HEK293 (cell line): ENCODE measurements around the gene RDH5.

Source experiments
- HOXC10 ChIP-seq: sonication (generic); formaldehyde crosslinking; IDR thresholded peaks from 2 replicates; pipeline ENCODE4 v1.8.1; 2023; ENCODE audit warnings: mild to moderate bottlenecking, missing genetic modification reagents
- ZNF202 ChIP-seq: fragments of 450-650 bp; formaldehyde crosslinking; IDR thresholded peaks from 2 replicates; pipeline ENCODE4 v1.5.1; 2016; ENCODE audit warnings: missing biosample characterization, missing genetic modification characterization, borderline replicate concordance
- ZNF292 ChIP-seq: fragments of 450-650 bp; formaldehyde crosslinking; IDR thresholded peaks from 2 replicates; pipeline ENCODE4 v1.5.1; 2016; ENCODE audit warnings: low read depth, missing biosample characterization, missing genetic modification characterization, borderline replicate concordance
- ZNF707 ChIP-seq: fragments of 450-650 bp; formaldehyde crosslinking; IDR thresholded peaks from 2 replicates; pipeline ENCODE4 v1.5.1; 2016; ENCODE audit warnings: missing biosample characterization, missing genetic modification characterization
- ZSCAN30 ChIP-seq: fragments of 450-650 bp; IDR thresholded peaks from 2 replicates; pipeline ENCODE4 v1.5.1; 2018; ENCODE audit warnings: missing biosample characterization, mild to moderate bottlenecking, missing genetic modification characterization, moderate library complexity
- TF ChIP-seq, protein P1 (sequence below): fragments of 450-650 bp; formaldehyde crosslinking; IDR thresholded peaks from 2 replicates; pipeline ENCODE4 v1.5.1; 2016; ENCODE audit warnings: missing biosample characterization, missing genetic modification characterization
- TF ChIP-seq, protein P2 (sequence below): fragments of 450-650 bp; formaldehyde crosslinking; IDR thresholded peaks from 2 replicates; pipeline ENCODE4 v1.5.1; 2016; ENCODE audit warnings: missing biosample characterization, missing genetic modification characterization, borderline replicate concordance
- TF ChIP-seq, protein P3 (sequence below): fragments of 450-650 bp; formaldehyde crosslinking; IDR thresholded peaks from 2 replicates; pipeline ENCODE4 v1.5.1; 2016; ENCODE audit warnings: missing biosample characterization, missing genetic modification characterization
- TF ChIP-seq, protein P4 (sequence below): fragments of 450-650 bp; formaldehyde crosslinking; IDR thresholded peaks from 2 replicates; pipeline ENCODE4 v1.5.1; 2016; ENCODE audit warnings: missing biosample characterization, missing genetic modification characterization, borderline replicate concordance
- TF ChIP-seq, protein P5 (sequence below): fragments of 450-650 bp; formaldehyde crosslinking; IDR thresholded peaks from 2 replicates; pipeline ENCODE4 v1.5.1; 2016; ENCODE audit warnings: missing biosample characterization, missing genetic modification characterization, low read depth

DNA sequence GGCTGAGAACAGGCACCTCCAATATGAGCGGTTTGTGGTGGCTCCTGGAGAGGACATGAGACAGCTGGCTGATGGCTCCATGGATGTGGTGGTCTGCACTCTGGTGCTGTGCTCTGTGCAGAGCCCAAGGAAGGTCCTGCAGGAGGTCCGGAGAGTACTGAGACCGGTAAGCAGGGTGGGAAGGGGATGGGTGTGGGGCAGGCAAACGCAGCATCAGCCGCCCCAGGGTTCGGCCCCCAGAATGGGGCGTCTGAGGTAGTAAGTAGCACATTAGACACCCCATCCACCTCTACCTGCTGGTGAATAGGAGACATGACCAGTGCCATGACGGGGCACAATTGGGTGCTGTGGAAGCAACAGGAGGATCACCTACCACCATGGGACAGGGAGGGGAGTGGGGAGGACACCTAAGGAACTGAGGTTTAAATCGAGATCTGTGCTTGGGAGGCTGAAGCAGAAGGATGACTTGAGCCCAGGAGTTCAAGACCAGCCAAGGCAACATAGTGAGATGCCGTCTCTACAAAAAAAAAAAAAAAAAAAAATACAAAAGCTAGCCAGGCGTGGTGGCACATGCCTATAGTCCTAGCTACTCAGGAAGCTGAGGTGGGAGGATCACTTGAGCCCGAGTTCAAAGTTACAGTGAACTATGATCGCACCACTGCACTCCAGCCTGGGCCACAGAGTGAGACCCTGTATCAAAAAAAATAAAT is 38.0 kb upstream of the RDH5 start:
- TF ChIP-seq, protein P1, sequence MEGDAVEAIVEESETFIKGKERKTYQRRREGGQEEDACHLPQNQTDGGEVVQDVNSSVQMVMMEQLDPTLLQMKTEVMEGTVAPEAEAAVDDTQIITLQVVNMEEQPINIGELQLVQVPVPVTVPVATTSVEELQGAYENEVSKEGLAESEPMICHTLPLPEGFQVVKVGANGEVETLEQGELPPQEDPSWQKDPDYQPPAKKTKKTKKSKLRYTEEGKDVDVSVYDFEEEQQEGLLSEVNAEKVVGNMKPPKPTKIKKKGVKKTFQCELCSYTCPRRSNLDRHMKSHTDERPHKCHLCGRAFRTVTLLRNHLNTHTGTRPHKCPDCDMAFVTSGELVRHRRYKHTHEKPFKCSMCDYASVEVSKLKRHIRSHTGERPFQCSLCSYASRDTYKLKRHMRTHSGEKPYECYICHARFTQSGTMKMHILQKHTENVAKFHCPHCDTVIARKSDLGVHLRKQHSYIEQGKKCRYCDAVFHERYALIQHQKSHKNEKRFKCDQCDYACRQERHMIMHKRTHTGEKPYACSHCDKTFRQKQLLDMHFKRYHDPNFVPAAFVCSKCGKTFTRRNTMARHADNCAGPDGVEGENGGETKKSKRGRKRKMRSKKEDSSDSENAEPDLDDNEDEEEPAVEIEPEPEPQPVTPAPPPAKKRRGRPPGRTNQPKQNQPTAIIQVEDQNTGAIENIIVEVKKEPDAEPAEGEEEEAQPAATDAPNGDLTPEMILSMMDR (tag by site-specific recombination), result no peak
- TF ChIP-seq, protein P2, sequence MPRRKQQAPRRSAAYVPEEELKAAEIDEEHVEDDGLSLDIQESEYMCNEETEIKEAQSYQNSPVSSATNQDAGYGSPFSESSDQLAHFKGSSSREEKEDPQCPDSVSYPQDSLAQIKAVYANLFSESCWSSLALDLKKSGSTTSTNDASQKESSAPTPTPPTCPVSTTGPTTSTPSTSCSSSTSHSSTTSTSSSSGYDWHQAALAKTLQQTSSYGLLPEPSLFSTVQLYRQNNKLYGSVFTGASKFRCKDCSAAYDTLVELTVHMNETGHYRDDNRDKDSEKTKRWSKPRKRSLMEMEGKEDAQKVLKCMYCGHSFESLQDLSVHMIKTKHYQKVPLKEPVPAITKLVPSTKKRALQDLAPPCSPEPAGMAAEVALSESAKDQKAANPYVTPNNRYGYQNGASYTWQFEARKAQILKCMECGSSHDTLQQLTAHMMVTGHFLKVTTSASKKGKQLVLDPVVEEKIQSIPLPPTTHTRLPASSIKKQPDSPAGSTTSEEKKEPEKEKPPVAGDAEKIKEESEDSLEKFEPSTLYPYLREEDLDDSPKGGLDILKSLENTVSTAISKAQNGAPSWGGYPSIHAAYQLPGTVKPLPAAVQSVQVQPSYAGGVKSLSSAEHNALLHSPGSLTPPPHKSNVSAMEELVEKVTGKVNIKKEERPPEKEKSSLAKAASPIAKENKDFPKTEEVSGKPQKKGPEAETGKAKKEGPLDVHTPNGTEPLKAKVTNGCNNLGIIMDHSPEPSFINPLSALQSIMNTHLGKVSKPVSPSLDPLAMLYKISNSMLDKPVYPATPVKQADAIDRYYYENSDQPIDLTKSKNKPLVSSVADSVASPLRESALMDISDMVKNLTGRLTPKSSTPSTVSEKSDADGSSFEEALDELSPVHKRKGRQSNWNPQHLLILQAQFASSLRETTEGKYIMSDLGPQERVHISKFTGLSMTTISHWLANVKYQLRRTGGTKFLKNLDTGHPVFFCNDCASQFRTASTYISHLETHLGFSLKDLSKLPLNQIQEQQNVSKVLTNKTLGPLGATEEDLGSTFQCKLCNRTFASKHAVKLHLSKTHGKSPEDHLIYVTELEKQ, result no peak
- TF ChIP-seq, protein P3, sequence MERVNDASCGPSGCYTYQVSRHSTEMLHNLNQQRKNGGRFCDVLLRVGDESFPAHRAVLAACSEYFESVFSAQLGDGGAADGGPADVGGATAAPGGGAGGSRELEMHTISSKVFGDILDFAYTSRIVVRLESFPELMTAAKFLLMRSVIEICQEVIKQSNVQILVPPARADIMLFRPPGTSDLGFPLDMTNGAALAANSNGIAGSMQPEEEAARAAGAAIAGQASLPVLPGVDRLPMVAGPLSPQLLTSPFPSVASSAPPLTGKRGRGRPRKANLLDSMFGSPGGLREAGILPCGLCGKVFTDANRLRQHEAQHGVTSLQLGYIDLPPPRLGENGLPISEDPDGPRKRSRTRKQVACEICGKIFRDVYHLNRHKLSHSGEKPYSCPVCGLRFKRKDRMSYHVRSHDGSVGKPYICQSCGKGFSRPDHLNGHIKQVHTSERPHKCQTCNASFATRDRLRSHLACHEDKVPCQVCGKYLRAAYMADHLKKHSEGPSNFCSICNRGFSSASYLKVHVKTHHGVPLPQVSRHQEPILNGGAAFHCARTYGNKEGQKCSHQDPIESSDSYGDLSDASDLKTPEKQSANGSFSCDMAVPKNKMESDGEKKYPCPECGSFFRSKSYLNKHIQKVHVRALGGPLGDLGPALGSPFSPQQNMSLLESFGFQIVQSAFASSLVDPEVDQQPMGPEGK (tag by site-specific recombination), result no peak
- TF ChIP-seq ZSCAN30 (tag by site-specific recombination), result no peak
- TF ChIP-seq ZNF707 (tag by site-specific recombination), result no peak
- TF ChIP-seq HOXC10, result no peak
- TF ChIP-seq, protein P4, sequence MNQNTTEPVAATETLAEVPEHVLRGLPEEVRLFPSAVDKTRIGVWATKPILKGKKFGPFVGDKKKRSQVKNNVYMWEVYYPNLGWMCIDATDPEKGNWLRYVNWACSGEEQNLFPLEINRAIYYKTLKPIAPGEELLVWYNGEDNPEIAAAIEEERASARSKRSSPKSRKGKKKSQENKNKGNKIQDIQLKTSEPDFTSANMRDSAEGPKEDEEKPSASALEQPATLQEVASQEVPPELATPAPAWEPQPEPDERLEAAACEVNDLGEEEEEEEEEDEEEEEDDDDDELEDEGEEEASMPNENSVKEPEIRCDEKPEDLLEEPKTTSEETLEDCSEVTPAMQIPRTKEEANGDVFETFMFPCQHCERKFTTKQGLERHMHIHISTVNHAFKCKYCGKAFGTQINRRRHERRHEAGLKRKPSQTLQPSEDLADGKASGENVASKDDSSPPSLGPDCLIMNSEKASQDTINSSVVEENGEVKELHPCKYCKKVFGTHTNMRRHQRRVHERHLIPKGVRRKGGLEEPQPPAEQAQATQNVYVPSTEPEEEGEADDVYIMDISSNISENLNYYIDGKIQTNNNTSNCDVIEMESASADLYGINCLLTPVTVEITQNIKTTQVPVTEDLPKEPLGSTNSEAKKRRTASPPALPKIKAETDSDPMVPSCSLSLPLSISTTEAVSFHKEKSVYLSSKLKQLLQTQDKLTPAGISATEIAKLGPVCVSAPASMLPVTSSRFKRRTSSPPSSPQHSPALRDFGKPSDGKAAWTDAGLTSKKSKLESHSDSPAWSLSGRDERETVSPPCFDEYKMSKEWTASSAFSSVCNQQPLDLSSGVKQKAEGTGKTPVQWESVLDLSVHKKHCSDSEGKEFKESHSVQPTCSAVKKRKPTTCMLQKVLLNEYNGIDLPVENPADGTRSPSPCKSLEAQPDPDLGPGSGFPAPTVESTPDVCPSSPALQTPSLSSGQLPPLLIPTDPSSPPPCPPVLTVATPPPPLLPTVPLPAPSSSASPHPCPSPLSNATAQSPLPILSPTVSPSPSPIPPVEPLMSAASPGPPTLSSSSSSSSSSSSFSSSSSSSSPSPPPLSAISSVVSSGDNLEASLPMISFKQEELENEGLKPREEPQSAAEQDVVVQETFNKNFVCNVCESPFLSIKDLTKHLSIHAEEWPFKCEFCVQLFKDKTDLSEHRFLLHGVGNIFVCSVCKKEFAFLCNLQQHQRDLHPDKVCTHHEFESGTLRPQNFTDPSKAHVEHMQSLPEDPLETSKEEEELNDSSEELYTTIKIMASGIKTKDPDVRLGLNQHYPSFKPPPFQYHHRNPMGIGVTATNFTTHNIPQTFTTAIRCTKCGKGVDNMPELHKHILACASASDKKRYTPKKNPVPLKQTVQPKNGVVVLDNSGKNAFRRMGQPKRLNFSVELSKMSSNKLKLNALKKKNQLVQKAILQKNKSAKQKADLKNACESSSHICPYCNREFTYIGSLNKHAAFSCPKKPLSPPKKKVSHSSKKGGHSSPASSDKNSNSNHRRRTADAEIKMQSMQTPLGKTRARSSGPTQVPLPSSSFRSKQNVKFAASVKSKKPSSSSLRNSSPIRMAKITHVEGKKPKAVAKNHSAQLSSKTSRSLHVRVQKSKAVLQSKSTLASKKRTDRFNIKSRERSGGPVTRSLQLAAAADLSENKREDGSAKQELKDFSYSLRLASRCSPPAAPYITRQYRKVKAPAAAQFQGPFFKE (tag by site-specific recombination), result no peak
- TF ChIP-seq ZNF202 (tag by site-specific recombination), result no peak
- TF ChIP-seq, protein P5, sequence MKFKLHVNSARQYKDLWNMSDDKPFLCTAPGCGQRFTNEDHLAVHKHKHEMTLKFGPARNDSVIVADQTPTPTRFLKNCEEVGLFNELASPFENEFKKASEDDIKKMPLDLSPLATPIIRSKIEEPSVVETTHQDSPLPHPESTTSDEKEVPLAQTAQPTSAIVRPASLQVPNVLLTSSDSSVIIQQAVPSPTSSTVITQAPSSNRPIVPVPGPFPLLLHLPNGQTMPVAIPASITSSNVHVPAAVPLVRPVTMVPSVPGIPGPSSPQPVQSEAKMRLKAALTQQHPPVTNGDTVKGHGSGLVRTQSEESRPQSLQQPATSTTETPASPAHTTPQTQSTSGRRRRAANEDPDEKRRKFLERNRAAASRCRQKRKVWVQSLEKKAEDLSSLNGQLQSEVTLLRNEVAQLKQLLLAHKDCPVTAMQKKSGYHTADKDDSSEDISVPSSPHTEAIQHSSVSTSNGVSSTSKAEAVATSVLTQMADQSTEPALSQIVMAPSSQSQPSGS (tag by site-specific recombination), result no peak
- TF ChIP-seq ZNF292 (tag by site-specific recombination), result no peak
